Measurements from ENCODE around the gene MRM3. TPM values are rescaled to one million over a fixed set of nuclear protein-coding genes. Genes with fewer than 3 reads are reported as not detected.

Gene MRM3
- total RNA-seq, 1 donor from 2014 or later, result 17.0 TPM

- Histone ChIP-seq H3K36me3 (peaks cover 50 to 60% of the 10 kb centered on the region in 2 donors), H3K4me1 (no peaks in the 10 kb centered on the region), H3K27ac (no peak overlapping the region), H3K27me3 (no peaks in the 10 kb centered on the region), H3K9me3 (no peaks in the 10 kb centered on the region), H3K4me3 (no peak overlapping the region)
- TF ChIP-seq CTCF (IDR thresholded peaks at IDR 0.05), result no peak
- intact Hi-C loops (cut with DNase I), result no loop called here
- DNase-seq (ENCODE audit: low spot score in 2 of 2), result no peak
Measured at GRCh38 chr17:742147-742793, 39.9 kb upstream of the MRM3 start.

- TF ChIP-seq CTCF (IDR thresholded peaks at IDR 0.05), result no peak
- H3K9me3 ChIP-seq, result no peaks in the 10 kb centered on the region
- H3K27ac ChIP-seq, result no peak overlapping the region
- no peaks in the 10 kb centered on the region for H3K27me3 ChIP-seq
- H3K4me3 ChIP-seq, result no peak overlapping the region
- intact Hi-C loops (cut with DNase I), result no loop called here
- no peak for DNase-seq (ENCODE audit: low spot score in 2 of 2)
- H3K4me1 ChIP-seq, result no peaks in the 10 kb centered on the region
- H3K36me3 ChIP-seq, result peaks cover 58 to 68% of the 10 kb centered on the region in 2 donors
Measured at GRCh38 chr17:743139-743538, 39.0 kb upstream of the MRM3 start.

GRCh38 chr17:744937-745336 lies 37.2 kb upstream of the MRM3 start:
- Histone ChIP-seq H3K4me1 (no peaks in the 10 kb centered on the region), H3K36me3 (peaks cover 58 to 68% of the 10 kb centered on the region in 2 donors), H3K4me3 (no peak overlapping the region), H3K27me3 (no peaks in the 10 kb centered on the region), H3K27ac (no peak overlapping the region), H3K9me3 (no peaks in the 10 kb centered on the region)
- intact Hi-C loops (cut with DNase I), result no loop called here
- no peak for TF ChIP-seq CTCF (IDR thresholded peaks at IDR 0.05)
- no peak for DNase-seq (ENCODE audit: low spot score in 2 of 2)

GRCh38 chr17:745406-745805 lies 36.7 kb upstream of the MRM3 start:
- H3K4me3 ChIP-seq, result no peak overlapping the region
- H3K27me3 ChIP-seq, result no peaks in the 10 kb centered on the region
- H3K4me1 ChIP-seq, result peaks cover 0 to 1% of the 10 kb centered on the region in 2 donors
- no peaks in the 10 kb centered on the region for H3K9me3 ChIP-seq
- H3K36me3 ChIP-seq, result peaks cover 58 to 68% of the 10 kb centered on the region in 2 donors
- intact Hi-C loops (cut with DNase I), result no loop called here
- no peak overlapping the region for H3K27ac ChIP-seq
- no peak for TF ChIP-seq CTCF (IDR thresholded peaks at IDR 0.05)
- DNase-seq (ENCODE audit: low spot score in 2 of 2), result no peak

GRCh38 chr17:746181-746580 lies 36.0 kb upstream of the MRM3 start:
- Histone ChIP-seq H3K36me3 (peaks cover 55 to 64% of the 10 kb centered on the region in 2 donors), H3K4me3 (no peak overlapping the region), H3K27ac (no peak overlapping the region), H3K9me3 (no peaks in the 10 kb centered on the region), H3K4me1 (peaks cover 4 to 9% of the 10 kb centered on the region in 2 donors), H3K27me3 (no peaks in the 10 kb centered on the region)
- TF ChIP-seq CTCF (IDR thresholded peaks at IDR 0.05), result no peak
- DNase-seq (ENCODE audit: low spot score in 2 of 2), result no peak
- intact Hi-C loops (cut with DNase I), result no loop called here

All from ascending aorta (tissue), 2 donors.